ENCODE results near the gene LURAP1L. TPM values are rescaled to one million over a fixed set of nuclear protein-coding genes. Genes with fewer than 3 reads are reported as not detected.

The LURAP1L gene
- total RNA-seq, 1 donor from 2014 or later = 0.51 TPM

DNA sequence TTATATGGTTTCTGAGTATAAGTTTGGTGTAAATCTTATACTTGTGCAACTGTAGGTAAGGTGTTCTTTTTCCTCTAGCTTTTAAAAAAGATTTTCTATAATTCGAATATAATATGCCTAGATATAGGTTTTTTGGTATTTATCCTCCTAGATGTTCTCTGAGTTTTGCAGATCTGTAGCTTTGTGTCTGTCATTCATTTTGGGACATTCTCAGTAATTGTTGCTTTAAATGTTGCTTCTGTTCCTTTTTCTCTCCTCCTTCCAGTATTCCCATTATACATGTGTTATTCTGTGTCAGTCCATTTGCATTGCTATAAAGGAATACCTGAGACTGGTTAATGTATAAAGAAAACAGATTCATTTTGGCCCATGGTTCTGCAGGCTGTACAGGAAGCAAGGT, 33.7 kb downstream of the LURAP1L start:
- no peaks in the 10 kb centered on the region for H3K27me3 Mint-ChIP-seq (ENCODE audit: unreplicated experiment)
- peaks cover 12% of the 10 kb centered on the region for H3K4me1 Mint-ChIP-seq (ENCODE audit: unreplicated experiment)
- H3K27ac Mint-ChIP-seq (ENCODE audit: unreplicated experiment) = no peak overlapping the region
- DNase-seq (ENCODE audit: low spot score) = no peak
- TF ChIP-seq, protein P1, sequence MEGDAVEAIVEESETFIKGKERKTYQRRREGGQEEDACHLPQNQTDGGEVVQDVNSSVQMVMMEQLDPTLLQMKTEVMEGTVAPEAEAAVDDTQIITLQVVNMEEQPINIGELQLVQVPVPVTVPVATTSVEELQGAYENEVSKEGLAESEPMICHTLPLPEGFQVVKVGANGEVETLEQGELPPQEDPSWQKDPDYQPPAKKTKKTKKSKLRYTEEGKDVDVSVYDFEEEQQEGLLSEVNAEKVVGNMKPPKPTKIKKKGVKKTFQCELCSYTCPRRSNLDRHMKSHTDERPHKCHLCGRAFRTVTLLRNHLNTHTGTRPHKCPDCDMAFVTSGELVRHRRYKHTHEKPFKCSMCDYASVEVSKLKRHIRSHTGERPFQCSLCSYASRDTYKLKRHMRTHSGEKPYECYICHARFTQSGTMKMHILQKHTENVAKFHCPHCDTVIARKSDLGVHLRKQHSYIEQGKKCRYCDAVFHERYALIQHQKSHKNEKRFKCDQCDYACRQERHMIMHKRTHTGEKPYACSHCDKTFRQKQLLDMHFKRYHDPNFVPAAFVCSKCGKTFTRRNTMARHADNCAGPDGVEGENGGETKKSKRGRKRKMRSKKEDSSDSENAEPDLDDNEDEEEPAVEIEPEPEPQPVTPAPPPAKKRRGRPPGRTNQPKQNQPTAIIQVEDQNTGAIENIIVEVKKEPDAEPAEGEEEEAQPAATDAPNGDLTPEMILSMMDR (IDR thresholded peaks at IDR 0.05; ENCODE audit: unreplicated experiment) = no peak
- no peaks in the 10 kb centered on the region for H3K36me3 Mint-ChIP-seq (ENCODE audit: low read depth, unreplicated experiment)
- no peaks in the 10 kb centered on the region for H3K9me3 Mint-ChIP-seq (ENCODE audit: unreplicated experiment)
- no peak overlapping the region for H3K4me3 Mint-ChIP-seq (ENCODE audit: unreplicated experiment)

- TF ChIP-seq, protein P1 (IDR thresholded peaks at IDR 0.05; ENCODE audit: unreplicated experiment) = no peak
- Mint-ChIP-seq H3K27ac (ENCODE audit: unreplicated experiment) (peak overlapping the region; percentile 7), H3K4me1 (ENCODE audit: unreplicated experiment) (peaks cover 12% of the 10 kb centered on the region), H3K36me3 (ENCODE audit: low read depth, unreplicated experiment) (no peaks in the 10 kb centered on the region), H3K9me3 (ENCODE audit: unreplicated experiment) (no peaks in the 10 kb centered on the region), H3K4me3 (ENCODE audit: unreplicated experiment) (no peak overlapping the region), H3K27me3 (ENCODE audit: unreplicated experiment) (no peaks in the 10 kb centered on the region)
- no peak for DNase-seq (ENCODE audit: low spot score)
Observed at GRCh38 chr9:12809720-12810119, 34.9 kb downstream of the LURAP1L start.

DNA sequence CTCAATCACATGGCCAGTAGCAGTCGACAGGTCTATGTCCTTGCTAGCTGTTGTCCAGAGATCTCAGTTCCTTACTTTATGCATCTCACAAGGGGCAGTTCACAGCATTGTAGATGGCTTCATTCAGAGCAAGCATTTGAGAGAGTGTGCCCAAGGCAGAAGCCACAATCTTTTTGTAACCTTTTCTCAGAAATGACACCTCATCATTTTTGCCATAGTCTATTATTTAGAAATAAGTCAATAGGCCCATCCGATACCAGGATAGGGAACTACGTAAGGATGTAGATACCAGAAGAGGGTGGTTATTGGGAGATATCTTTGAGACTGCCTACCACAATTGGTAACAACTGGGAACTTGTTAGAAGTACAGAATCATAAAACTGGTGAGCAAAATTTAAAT, 37.1 kb downstream of the LURAP1L start:
- Mint-ChIP-seq H3K27ac (ENCODE audit: unreplicated experiment) (no peak overlapping the region), H3K4me1 (ENCODE audit: unreplicated experiment) (peaks cover 12% of the 10 kb centered on the region), H3K9me3 (ENCODE audit: unreplicated experiment) (no peaks in the 10 kb centered on the region), H3K36me3 (ENCODE audit: low read depth, unreplicated experiment) (no peaks in the 10 kb centered on the region), H3K4me3 (ENCODE audit: unreplicated experiment) (no peak overlapping the region), H3K27me3 (ENCODE audit: unreplicated experiment) (no peaks in the 10 kb centered on the region)
- DNase-seq (ENCODE audit: low spot score) = no peak
- TF ChIP-seq, protein P1 (IDR thresholded peaks at IDR 0.05; ENCODE audit: unreplicated experiment) = no peak

GRCh38 chr9:12812710-12813109, 37.9 kb downstream of the LURAP1L start:
- no peaks in the 10 kb centered on the region for H3K36me3 Mint-ChIP-seq (ENCODE audit: low read depth, unreplicated experiment)
- no peaks in the 10 kb centered on the region for H3K27me3 Mint-ChIP-seq (ENCODE audit: unreplicated experiment)
- H3K4me3 Mint-ChIP-seq (ENCODE audit: unreplicated experiment) = no peak overlapping the region
- no peak for DNase-seq (ENCODE audit: low spot score)
- no peak overlapping the region for H3K27ac Mint-ChIP-seq (ENCODE audit: unreplicated experiment)
- H3K4me1 Mint-ChIP-seq (ENCODE audit: unreplicated experiment) = peaks cover 12% of the 10 kb centered on the region
- H3K9me3 Mint-ChIP-seq (ENCODE audit: unreplicated experiment) = no peaks in the 10 kb centered on the region
- TF ChIP-seq, protein P1 (IDR thresholded peaks at IDR 0.05; ENCODE audit: unreplicated experiment) = no peak

DNA sequence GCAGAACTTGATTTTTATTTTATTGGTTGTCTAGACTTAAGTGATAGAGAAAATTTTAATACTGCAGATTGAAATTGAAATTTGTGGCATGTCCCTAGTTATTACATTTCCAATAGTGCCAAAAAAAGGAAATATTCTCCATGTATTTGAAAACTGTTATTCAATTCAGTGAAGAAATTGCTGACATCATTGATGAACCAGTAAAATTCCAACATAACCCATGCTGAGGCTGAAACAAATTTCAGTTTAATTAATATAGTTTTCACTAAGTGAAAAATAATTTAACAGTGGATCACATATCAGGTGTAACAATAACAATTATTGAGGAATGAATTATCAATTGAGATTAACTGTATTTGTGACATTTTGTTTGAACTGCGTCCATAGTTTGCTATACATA, 38.7 kb downstream of the LURAP1L start:
- H3K4me1 Mint-ChIP-seq (ENCODE audit: unreplicated experiment) = peaks cover 12% of the 10 kb centered on the region
- TF ChIP-seq, protein P1 (IDR thresholded peaks at IDR 0.05; ENCODE audit: unreplicated experiment) = no peak
- DNase-seq (ENCODE audit: low spot score) = no peak
- no peak overlapping the region for H3K27ac Mint-ChIP-seq (ENCODE audit: unreplicated experiment)
- H3K36me3 Mint-ChIP-seq (ENCODE audit: low read depth, unreplicated experiment) = no peaks in the 10 kb centered on the region
- no peaks in the 10 kb centered on the region for H3K27me3 Mint-ChIP-seq (ENCODE audit: unreplicated experiment)
- no peaks in the 10 kb centered on the region for H3K9me3 Mint-ChIP-seq (ENCODE audit: unreplicated experiment)
- no peak overlapping the region for H3K4me3 Mint-ChIP-seq (ENCODE audit: unreplicated experiment)
